HFF-Myc (cell line): ENCODE measurements around the gene NCR1.

Experiments used
- DNase-seq: peaks from one replicate; pipeline ENCODE4 v3.0.0-alpha.2; 2011; ENCODE audit warnings: low read depth; ENCODE audit errors: extremely low read depth
- H3K4me3 ChIP-seq: replicated peaks from 2 replicates; pipeline ENCODE4 v1.5.1; 2011; ENCODE audit warnings: low read depth, mild to moderate bottlenecking, control low read depth, low read length
- TF ChIP-seq, protein P1 (sequence below): IDR thresholded peaks from 2 replicates; pipeline ENCODE4 v1.5.1; 2012; ENCODE audit warnings: mild to moderate bottlenecking, low read depth, low read length, control low read depth; ENCODE audit errors: missing control alignments

NCR1 gene

GRCh38 chr19:54959840-54960239, 53.9 kb downstream of the NCR1 start:
- no peak overlapping the region for H3K4me3 ChIP-seq
- TF ChIP-seq, protein P1, sequence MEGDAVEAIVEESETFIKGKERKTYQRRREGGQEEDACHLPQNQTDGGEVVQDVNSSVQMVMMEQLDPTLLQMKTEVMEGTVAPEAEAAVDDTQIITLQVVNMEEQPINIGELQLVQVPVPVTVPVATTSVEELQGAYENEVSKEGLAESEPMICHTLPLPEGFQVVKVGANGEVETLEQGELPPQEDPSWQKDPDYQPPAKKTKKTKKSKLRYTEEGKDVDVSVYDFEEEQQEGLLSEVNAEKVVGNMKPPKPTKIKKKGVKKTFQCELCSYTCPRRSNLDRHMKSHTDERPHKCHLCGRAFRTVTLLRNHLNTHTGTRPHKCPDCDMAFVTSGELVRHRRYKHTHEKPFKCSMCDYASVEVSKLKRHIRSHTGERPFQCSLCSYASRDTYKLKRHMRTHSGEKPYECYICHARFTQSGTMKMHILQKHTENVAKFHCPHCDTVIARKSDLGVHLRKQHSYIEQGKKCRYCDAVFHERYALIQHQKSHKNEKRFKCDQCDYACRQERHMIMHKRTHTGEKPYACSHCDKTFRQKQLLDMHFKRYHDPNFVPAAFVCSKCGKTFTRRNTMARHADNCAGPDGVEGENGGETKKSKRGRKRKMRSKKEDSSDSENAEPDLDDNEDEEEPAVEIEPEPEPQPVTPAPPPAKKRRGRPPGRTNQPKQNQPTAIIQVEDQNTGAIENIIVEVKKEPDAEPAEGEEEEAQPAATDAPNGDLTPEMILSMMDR: no peak
- DNase-seq: no peak
